GM19397 (cell line): ENCODE data around the gene ZNF140.
A peak's percentile ranks its signal among the peaks of the same experiment; 100 is the strongest.

Experiments used
- ATAC-seq: cut with Tn5 transposase; IDR thresholded peaks from one replicate; pipeline ENCODE4 v1.9.1; 2021; ENCODE audit warnings: mild to moderate bottlenecking, moderate library complexity; ENCODE audit not compliant: unreplicated experiment

The ZNF140 gene

DNA sequence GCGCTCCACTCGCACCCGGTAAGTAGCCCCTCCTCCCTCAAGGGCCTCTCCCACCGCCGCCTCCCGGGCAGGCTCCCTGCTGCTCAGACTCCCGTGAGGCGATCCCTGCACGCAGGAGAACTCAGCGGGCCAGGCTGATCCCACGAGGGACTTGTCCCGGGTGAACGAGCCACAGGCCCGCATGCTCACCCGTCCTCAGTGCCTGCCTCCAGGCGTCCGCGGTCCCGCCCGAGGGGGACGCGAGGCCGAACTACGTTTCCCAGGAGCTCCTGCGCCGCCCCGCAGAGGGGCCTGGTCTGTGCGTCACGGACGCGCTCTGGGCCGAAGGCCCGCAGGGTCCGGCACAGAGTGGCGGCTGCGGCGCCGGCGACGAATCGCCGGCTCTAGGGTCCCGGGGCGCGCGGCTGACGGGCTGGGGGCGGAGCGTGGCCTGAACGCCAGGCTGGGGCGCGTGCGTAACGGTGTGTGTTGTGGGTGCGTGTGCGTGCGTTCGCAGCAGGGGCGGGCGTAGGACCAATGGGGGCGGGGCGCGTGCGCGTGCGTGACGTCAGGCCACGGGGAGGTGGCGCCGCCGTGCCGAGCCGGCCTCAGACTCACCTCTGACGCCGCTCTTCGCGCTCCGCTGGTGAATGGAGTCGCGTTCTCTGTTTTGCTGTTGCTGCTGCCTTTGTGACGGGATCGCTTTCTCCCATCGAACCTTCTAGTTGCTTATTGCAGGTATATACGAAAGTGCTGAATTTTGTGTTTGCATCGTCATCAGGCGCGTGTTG is 49.5 kb downstream of the ZNF140 start, which contains the start of the genes ZNF10 and ZNF891:
TSS of gene ZNF10 (plus strand) at position 590 of the 770 bp plus-strand sequence. CDS start 13,866 bp downstream, outside the sequence.
TSS of gene ZNF891 (minus strand) at position 237 of the 770 bp plus-strand sequence. CDS start 8,356 bp downstream, outside the sequence.
- peak; percentile 93 for ATAC-seq

DNA sequence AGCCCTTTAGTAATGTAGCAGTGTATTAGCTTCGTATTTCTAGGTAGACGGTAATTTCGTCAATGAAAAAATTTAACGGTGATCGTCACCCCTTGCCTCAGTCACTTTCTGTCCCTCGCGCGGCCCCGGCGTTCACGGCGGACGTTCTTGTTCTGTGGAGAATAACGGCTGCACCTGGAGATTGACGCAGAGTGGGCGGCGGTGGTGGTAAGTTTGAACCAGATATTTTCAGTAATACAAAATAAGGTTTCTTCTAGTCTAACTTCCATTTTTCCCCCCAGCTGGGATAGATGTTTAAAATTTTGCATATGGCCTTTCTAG is 50.0 kb downstream of the ZNF140 start:
- no peak for ATAC-seq

DNA sequence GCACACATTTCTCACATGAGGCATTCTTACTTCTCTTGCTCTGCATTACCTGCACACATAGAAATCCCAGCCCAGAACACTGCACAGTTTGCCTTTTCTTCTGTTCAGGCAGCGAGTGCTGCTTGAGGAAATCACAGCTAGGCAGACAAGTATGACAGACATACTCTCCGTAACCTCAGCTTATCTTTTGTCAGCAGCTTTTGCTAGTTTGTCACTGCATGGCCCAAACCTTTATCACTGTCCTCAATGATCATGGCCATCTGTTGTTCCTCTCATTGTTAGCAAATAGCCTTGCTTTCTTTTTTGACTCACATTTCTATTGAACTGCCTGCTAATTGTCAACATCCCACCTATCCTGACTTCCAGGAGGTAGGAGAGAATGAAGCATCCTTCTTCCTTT is 55.0 kb downstream of the ZNF140 start:
- ATAC-seq: no peak

DNA sequence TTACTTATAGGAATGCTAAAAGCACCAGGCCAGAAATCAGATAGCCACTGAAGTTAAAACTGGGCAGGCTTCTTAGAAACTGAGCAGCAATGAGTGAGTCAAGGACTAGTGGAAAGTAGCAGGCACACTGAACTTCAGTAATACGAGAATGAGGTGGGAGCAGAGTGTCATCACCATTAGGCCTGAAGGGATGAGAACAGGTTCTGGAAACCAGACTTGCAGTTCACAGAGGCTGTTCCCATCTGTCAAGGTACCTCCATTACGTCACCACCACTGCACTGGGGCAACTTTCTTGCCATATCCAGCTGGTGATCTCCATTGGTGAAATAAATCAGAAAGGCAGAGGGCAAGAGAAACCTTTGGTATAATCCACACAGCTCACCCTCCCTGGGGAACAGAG is 65.3 kb downstream of the ZNF140 start:
- no peak for ATAC-seq

DNA sequence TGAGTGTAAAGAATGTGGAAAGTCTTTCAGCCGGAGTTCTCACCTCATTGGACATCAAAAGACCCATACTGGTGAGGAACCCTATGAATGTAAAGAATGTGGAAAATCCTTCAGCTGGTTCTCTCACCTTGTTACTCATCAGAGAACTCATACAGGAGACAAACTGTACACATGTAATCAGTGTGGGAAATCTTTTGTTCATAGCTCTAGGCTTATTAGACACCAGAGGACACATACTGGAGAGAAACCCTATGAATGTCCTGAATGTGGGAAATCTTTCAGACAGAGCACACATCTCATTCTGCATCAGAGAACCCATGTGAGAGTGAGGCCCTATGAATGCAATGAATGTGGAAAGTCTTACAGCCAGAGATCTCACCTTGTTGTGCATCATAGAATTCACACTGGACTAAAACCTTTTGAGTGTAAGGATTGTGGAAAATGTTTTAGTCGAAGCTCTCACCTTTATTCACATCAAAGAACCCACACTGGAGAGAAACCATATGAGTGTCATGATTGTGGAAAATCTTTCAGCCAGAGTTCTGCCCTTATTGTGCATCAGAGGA is 75.5 kb downstream of the ZNF140 start:
- ATAC-seq: no peak
